AG20443 (cell line): ENCODE data around the gene OR6B3.

Experiments
- DNase-seq: peaks from one replicate; pipeline ENCODE4 v3.0.0; 2012; ENCODE audit warnings: low spot score, mixed read lengths

The OR6B3 gene

DNA sequence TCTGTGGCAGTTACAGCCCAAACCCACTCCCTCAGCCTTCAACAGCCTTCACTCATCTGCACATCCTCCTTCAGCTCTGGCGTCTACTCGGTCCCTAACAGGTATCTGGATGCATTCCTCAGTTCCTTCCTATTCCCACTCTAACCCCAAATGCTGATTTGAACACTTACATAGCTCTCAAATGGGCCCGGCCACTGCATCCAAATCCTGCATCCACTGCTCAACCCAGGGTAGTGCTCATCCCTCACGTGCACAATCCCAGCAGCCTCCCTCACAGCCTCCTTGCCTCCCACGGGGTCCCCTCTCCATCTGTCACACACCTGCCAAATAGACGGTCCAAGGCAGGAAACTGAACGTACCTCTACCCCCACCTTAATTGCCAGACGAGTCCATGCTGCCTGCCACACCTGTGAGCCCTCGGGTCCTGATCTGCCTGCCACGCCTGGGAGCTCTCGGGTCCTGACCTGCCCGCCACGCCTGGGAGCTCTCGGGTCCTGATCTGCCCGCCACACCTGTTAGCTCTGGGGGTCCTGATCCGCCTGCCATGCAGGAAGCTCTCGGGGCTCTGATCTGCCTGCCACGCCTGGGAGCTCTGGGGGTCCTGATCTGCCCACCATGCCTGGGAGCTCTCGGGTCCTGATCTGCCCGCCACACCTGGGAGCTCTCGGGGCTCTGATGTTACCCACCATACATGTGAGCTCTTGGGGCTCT lies 9.9 kb downstream of the OR6B3 start:
- no peak for DNase-seq

DNA sequence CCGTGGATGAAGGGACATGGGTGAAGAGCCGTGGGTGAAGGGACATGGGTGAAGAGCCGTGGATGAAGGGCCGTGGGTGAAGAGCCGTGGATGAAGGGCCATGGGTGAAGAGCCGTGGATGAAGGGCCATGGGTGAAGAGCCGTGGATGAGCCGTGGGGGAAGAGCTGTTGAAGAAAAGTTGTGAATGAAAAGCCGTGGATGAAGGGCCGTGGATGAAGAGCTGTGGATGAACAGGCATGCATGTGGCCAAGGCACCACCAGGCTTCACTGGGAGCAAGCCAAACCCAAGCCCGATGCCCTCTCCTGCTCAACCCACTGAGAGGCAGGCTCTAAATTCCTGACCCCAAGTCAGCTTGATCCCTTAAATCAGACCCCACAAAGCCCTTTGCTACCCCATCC lies 10.6 kb downstream of the OR6B3 start:
- DNase-seq, result no peak

DNA sequence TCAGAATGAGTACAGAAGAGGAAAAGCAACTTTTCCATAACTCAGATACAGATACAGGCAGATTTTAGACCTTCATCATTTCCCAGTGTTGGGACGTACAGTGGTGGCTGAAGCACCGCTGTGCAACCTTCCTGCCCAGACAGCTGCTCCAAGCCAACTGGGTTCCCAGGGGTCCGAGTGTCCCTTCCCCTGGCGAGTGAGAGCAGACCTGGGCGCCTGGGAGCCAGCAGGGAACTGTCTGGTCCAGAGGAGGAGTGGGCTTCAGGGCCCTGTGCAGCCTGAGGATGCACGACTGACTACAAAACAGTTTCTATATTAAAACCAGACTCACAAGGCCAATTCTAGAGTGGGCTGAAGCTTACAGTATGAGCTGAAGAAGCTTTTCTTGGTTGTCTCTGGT lies 12.0 kb downstream of the OR6B3 start:
- no peak for DNase-seq

DNA sequence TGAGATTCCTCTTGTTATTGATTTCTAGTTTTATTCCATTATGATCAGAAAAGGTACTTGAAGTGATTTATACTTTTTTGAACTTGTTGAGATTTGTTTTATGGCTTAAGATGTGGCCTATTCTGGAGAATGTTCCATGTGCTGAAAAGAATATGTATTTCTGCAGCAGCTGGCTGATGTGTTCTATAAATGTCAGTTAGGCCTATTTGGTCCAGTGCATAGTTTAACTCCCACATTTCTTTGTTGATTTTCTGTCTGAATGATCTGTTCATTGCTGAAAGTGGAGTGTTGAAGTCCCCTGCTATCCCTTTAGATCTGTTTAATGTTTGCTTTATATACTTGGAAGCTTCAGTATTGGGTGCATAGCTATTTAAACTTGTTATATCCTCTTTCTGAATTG lies 16.0 kb downstream of the OR6B3 start:
- no peak for DNase-seq

DNA sequence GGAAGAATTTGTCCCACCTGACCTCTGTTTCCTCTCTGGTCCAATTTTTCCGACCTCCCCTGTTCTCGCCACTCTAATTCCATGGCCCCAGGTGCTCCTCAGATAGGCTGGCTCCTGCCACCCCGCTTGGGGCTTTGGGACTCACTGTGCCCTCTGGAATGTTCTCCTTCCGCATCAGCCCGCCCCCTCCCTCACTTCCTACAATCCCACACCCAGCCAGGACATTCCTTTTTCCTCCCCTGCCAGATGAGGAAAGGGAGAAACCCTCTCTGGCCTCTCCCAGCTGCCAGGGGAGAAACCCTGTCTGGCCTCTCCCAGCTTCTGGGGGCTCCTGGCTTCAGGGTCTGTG lies 20.0 kb downstream of the OR6B3 start:
- no peak for DNase-seq

DNA sequence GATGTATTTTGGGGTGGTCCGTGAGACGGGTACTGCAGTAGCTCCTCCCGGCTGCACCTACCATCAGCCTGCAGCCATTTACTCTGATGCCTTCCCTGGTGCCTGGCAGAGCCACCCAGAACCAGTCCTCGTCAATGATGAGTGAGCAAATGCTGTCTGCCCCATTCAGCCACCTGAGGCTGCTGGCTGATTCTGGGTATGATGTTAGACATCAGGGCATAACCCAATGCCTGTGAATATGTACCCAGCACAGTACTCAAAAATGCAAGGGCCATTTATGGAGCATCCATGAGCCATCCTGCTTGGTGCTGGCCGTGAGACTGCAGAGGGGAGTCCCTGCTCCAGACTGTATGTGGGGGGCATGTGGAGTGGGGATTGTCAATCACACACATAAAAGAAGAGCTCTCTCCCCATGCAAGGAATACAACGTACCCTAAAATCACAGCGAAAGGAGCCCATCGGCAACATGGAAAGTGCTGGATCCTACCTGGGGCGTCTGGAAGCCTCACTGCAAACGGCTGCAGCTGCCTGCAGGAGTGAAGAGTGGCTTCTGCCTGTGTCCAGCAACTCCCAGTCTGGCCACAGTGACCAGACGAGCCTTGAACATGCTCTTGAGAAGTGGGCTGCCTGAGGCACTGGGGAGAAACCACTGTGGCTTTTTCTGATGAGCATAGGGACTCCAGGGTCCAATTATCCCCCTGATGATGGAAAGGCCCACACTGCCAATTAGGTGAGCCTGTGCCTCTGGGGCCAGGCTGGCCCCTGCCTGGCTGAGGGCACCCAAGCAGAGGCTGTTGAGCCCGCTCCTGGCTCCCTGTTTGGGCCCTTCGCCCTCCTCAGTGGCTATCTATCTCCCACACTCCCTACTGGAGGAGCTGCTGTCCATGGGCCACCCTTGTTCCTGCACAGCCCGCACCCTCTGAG lies 20.7 kb downstream of the OR6B3 start:
- DNase-seq, result no peak

DNA sequence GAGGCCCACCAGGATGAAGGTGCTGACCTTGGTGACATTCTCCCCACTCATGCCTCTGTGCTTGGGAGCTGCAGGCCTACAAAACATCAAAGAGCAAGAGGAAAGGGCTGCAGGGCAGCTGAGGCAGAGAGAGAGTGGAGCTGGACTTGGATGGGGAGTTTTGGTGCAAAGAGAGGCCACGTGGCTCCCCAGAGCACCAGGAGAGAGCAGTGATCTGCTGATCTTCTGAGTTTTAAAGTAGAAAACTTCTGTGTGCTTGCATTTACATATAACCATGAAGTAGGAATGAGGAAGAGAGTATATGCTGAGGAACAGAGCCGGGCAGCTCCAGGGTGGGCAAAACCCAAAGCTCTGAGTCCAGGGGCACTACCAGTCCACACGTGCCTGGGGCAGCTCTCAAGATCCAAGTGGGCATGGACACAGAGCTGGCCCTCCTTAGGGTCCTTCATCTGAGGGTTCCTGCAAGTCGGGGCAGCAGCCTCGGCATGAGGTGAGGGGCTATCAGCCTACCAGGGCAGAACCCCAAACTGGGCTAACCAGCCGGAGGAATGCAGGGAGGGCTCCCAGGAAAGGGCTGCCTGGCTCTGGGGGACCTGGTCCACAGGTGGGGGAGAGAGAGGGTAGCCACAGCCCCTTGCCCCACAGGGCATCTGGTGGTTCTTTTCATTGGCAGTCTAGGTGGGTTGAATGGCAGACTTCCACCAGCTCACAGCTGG lies 22.8 kb downstream of the OR6B3 start, which contains the start of gene OR6B2:
OR6B2 (minus strand) TSS at position 51 of the 716 bp plus-strand sequence; CDS start at position 51, 0 bp downstream.
- no peak for DNase-seq

DNA sequence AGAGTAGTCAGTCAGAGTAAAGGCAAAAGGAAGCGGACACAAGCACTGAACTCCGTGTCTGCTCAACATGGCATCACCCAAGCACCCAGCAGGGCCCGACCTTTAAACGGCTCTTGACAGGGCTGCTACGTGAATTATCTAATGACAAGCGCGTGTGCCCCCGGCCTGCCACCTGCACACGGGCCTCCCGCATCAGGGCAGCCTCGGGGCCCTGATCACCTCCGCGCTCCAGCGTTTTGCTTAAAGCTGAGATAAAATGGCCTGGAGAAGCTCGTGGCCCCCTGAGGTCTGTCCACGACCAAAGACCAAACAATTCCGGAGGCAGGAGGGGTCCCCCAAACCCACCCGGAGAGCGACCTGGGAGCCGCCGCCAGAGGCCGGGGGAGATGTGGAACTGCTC lies 28.6 kb downstream of the OR6B3 start:
- DNase-seq, result peak; percentile 29

DNA sequence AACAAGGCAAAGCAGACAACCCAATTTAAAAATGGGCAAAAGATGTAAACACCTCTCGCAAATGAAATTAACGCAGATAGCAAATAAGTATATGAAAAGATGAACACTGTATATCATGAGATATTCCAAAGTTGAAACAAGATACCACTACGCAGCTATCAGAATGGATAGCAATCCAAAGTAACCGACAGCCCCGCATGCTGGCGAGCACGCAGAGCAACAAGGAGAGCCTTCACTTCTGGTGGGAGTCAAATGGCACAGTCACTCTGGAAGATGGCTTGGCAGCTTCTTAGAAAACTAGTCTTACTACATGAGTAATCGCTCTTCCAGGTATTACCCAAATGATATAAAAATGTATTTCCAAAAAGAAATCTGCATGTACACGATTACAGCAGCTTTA lies 29.5 kb downstream of the OR6B3 start:
- no peak for DNase-seq

DNA sequence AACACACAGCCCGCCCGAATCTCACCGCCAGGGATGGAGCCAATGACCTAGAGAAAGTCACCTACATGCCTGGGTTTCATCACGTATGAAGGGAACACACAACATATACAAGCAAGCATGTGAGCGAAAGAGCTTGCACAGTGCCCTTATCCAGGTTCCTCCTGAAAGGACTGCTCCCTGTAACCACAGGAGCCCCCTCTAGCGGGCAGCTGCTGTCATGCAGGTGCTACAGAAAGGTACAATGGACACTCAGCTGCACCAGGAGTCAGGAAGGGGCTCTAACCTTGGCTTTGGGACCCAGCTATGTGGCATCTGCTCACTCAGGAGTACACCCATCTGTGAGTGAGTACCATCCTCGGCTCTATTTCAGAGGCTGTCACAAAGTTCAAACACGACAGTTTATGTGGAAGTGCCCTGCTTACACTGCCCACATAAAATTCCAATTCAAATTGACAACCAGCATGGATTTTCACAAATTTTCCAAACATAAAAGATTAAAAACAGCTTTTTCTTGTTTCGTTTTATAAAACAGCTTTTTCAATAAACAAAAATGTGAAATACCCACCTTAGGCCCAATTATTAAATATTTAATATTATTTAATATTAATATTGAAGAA lies 31.7 kb downstream of the OR6B3 start:
- peak; percentile 82 for DNase-seq

DNA sequence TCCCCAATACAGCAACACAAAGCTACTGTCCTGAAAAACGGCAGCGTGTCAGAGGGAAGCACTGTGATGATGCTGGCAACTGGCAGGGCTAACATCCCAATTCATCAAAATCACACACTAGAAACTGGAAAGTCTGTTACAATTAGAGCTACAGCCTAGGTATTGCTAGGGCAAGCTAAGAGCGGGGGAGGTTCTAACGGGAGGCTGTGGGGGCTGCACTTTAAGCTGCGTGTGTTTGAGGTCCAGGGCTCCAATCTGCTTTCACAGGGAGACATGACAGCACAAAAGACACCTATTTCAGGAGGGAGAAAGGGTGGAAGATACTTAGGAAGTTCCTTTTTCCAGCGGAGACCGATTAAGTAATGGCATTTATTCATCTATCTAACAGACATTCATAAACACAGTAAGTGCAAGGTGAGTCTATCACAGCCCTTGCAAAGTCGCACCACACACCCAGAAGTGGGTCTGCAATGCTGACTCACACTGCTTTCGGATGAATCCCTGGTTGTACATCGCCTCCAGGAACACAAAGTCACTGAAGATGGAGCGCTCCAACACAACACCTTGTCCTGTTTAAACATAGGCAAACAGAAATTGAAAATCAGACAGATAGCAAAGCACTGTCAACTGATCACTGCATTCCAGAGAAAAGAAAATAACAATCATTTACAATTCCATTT lies 35.1 kb downstream of the OR6B3 start:
- no peak for DNase-seq

DNA sequence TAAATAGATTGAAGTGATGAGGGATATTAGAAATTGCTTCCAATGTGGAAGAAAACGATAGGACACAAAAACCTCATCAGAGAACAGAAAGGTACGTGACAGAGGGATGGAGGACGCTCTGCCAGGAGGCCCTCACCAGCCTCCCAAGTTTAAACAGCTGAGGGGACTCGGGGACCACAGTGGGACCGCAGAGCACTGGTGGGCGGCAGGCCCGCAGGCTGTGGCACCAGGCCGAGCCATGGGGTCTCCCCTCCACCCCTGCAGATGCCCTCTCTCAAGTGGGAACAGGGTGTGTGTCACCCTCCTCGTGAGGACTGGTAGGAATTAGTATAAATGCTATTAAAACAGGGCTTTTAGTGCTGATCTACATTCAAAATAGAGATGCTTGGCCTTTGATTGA lies 39.0 kb downstream of the OR6B3 start:
- DNase-seq, result no peak

DNA sequence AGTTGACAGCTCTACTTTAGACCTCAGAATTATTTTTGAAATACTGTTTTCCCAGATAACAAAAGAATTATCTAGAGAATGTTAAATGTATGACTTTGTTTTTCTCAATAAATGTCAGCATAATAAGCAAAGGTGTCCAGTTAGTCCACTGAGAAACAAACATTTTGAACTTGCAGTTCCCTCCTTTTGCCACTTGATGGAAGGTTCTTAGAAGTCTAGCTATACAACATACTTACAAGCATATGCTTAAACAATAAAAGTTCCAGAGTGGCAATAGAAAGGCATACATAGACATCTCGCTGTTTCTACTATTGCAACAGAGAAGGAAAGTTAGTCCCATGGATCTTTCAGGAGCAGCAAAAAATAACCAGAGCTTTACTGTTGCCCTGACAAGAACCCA lies 40.0 kb downstream of the OR6B3 start:
- DNase-seq, result no peak

DNA sequence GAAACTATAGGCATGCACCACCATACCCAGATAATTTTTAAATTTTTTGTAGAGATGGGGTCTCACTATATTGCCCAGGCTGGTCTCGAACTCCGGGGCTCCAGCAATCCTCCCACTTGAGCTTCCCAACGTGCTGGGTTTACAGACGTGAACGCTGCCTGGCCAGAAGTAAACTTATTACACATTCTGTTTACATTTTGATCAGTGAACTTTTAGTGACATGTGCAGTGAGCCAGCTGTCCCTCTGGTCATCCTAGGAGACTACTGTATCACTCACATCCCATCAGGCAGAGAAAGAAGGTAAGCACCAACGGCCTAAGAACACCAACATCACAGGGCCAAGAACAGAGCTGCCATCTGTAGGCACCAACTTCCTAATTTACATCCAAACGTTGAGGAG lies 50.3 kb downstream of the OR6B3 start:
- DNase-seq, result no peak

DNA sequence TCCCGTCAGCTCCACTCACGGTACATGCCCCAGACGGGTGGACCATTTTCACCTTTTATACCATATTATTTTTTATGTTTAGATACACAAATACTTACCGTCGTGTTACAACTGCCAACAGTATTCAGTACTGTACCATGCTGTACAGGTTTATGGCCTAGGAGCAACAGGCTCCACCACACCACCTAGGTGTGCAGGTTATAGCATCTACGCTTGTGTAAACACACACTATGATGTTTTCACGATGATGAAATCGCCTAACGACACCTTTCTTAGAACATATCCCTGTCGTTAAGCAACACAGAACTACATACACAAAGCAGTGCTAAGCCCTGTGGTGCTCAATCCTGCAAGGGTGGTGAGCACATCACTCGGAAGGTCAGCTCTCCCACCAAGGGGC lies 52.6 kb downstream of the OR6B3 start:
- DNase-seq, result no peak

DNA sequence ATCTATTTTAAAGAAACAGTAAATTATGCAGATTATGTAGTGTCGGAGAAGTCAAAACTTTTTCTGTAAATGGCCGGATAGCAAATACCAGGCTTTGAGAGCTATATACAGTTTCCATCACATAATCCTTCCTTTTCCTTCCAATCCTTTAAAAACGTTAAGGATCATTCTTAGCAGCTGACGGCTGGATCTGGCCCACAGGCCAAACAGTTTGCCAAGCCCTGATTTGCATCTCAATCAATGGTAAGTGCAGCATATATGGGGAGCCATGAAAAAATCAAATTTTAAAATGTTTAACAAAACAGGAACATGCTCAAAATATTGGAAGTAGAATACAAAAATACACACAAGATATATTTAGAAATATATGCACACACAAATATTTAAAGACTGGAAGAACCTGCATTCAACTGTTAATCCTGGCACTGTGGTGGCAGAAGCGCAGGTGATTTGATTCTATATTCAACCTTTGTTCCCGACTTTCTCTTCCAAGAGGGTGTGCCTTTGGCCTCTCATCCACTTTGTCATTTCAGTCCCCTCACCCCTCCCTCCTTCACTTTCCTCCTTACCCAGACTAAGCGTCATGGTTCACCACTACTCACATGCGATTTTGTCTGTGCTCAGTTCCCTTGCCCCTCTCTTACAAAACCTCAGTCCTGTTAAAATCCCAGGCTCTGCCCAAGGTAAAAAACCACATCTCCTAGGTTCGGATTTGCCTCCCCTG lies 55.5 kb downstream of the OR6B3 start:
- DNase-seq, result no peak
